EL (cell line): ENCODE results near the gene SOX11.
"Not testable (repeated sequence)": the region's sequence is repeated elsewhere in the genome, so short reads cannot be mapped to it uniquely, and the experiment has no call there.

Experiments used
- DNase-seq: peaks from one replicate; pipeline ENCODE4 v3.0.0-alpha.2; 2016

Gene SOX11

GRCh38 chr2:5691985-5692529, at the start of gene SOX11:
Gene SOX11 (plus strand): TSS chr2:5692384. CDS start chr2:5692722, 338 bp downstream.
- no peak for DNase-seq

GRCh38 chr2:5652734-5653133, 39.5 kb upstream of the SOX11 start:
- DNase-seq: not testable (repeated sequence)

GRCh38 chr2:5653756-5654155, 38.4 kb upstream of the SOX11 start:
- DNase-seq: not testable (repeated sequence)

- DNase-seq: no peak
Observed at GRCh38 chr2:5657231-5657630, 35.0 kb upstream of the SOX11 start.

GRCh38 chr2:5660591-5660990, 31.6 kb upstream of the SOX11 start:
- DNase-seq: no peak

GRCh38 chr2:5661362-5661761, 30.8 kb upstream of the SOX11 start:
- DNase-seq: no peak

- DNase-seq: no peak
Observed at GRCh38 chr2:5664278-5664681, 27.9 kb upstream of the SOX11 start.

- no peak for DNase-seq
Observed at GRCh38 chr2:5665066-5665465, 27.1 kb upstream of the SOX11 start.

- no peak for DNase-seq
Observed at GRCh38 chr2:5666798-5667197, 25.4 kb upstream of the SOX11 start.

GRCh38 chr2:5667655-5668054, 24.5 kb upstream of the SOX11 start:
- not testable (repeated sequence) for DNase-seq

GRCh38 chr2:5668682-5669250, 23.4 kb upstream of the SOX11 start:
- no peak for DNase-seq

GRCh38 chr2:5672749-5673144, 19.4 kb upstream of the SOX11 start:
- DNase-seq: no peak

GRCh38 chr2:5673145-5674025, 18.8 kb upstream of the SOX11 start:
- no peak for DNase-seq

GRCh38 chr2:5674026-5674340, 18.2 kb upstream of the SOX11 start:
- no peak for DNase-seq

- no peak for DNase-seq
Observed at GRCh38 chr2:5677133-5677532, 15.1 kb upstream of the SOX11 start.

GRCh38 chr2:5683471-5683870, 8.7 kb upstream of the SOX11 start:
- no peak for DNase-seq

GRCh38 chr2:5685225-5685624, 7.0 kb upstream of the SOX11 start:
- DNase-seq: no peak

GRCh38 chr2:5686068-5686467, 6.1 kb upstream of the SOX11 start:
- no peak for DNase-seq

GRCh38 chr2:5686536-5686935, 5.6 kb upstream of the SOX11 start:
- DNase-seq: no peak

GRCh38 chr2:5689750-5690149, 2.4 kb upstream of the SOX11 start:
- no peak for DNase-seq

- DNase-seq: no peak
Observed at GRCh38 chr2:5690286-5690685, 1.9 kb upstream of the SOX11 start.

GRCh38 chr2:5690718-5691220, 1.4 kb upstream of the SOX11 start:
- DNase-seq: no peak

- DNase-seq: no peak
Observed at GRCh38 chr2:5691221-5691984, 781 bp upstream of the SOX11 start.
